Small intestine (tissue), 7 donors: ENCODE data around the gene ITGAE. TPM values are rescaled to one million over a fixed set of nuclear protein-coding genes. Genes with fewer than 3 reads are reported as not detected.

Source experiments
- DNase-seq, 2 donors: peaks; one replicate each; pipeline versions ENCODE4 v3.0.0 to v3.0.0-alpha.2; 2013
- FAIRE-seq: peaks from 2 replicates; lab custom pipeline; 2012; peaks lifted over from hg19 to GRCh38; lab: Jason Lieb, UNC
- H3K27ac ChIP-seq, 3 donors: one replicate each; pipeline ENCODE4 v1.5.1; 2013; ENCODE audit warnings: low read length in 2 of 3, mild to moderate bottlenecking in 2 of 3, control low read depth in 1 of 3, inconsistent platforms in 1 of 3, low read depth in 1 of 3, moderate library complexity in 1 of 3
- H3K27me3 ChIP-seq, 3 donors: one replicate each; pipeline ENCODE4 v1.6.1; 2013; ENCODE audit warnings: low read length in 3 of 3, inconsistent platforms in 1 of 3; ENCODE audit not compliant: control insufficient read depth in 3 of 3, insufficient read depth in 3 of 3
- H3K36me3 ChIP-seq, 3 donors: one replicate each; pipeline ENCODE4 v1.6.1; 2013; ENCODE audit warnings: low read length in 3 of 3, inconsistent platforms in 1 of 3, low read depth in 1 of 3, mild to moderate bottlenecking in 1 of 3, moderate library complexity in 1 of 3; ENCODE audit not compliant: control insufficient read depth in 3 of 3, insufficient read depth in 2 of 3
- H3K4me1 ChIP-seq, 3 donors: one replicate each; pipeline ENCODE4 v1.6.1; 2013; ENCODE audit warnings: low read length in 2 of 3, inconsistent platforms in 1 of 3, low read depth in 1 of 3, mild to moderate bottlenecking in 1 of 3, moderate library complexity in 1 of 3; ENCODE audit not compliant: control insufficient read depth in 3 of 3, insufficient read depth in 2 of 3
- H3K4me3 ChIP-seq, 3 donors: one replicate each; pipeline ENCODE4 v1.5.1; 2013; ENCODE audit warnings: low read length in 3 of 3, control low read depth in 1 of 3, inconsistent platforms in 1 of 3, low read depth in 1 of 3, mild to moderate bottlenecking in 1 of 3, moderate library complexity in 1 of 3
- H3K9me3 ChIP-seq, 2 donors: one replicate each; pipeline ENCODE4 v1.6.1; 2013; ENCODE audit warnings: low read depth in 1 of 2, low read length in 1 of 2; ENCODE audit not compliant: control insufficient read depth in 2 of 2, insufficient read depth in 1 of 2
- WGBS, 3 donors: extraction: QIAGEN DNeasy Blood & Tissue Kit; methylation state at CpG; one replicate each; pipeline ENCODE4 v1.1.7; 2013; 5-methylcytosine and 5-hydroxymethylcytosine counted together
- polyA plus RNA-seq, 4 donors: library from polyadenylated mRNA; stranded (reverse) in 3 of 4; unstranded in 1 of 4; fragments of 200-250 nt in 3 of 4; fragments of 120-200 nt in 1 of 4; gene quantifications; one replicate each; pipeline versions ENCODE4 v1.2.1 to v1.2.3, GENCODE V29; 2013
- donor health status: healthy with polysubstance abuse.
- donor health status: control.
- donor health status: control.
- donor health status: Bipolar disorder and iron deficiency.
- donor health status: healthy.

Gene ITGAE
- polyA plus RNA-seq, 4 donors = 39.4 to 57.8 (median 45.1) TPM

- FAIRE-seq = no peak
- WGBS, 3 donors = 42 to 53% (median 46%) methylated on average over 6 of the region's 6 CpGs
- peaks cover 11 to 44% (median 17%) of the 10 kb centered on the region in 3 donors for H3K36me3 ChIP-seq
Measured at GRCh38 chr17:3827124-3827773, 26.3 kb upstream of the ITGAE start.

GRCh38 chr17:3826191-3826590, 25.2 kb upstream of the ITGAE start:
- Histone ChIP-seq H3K4me3 (no peak overlapping the region), H3K27ac (no peak overlapping the region), H3K27me3 (no peaks in the 10 kb centered on the region), H3K36me3 (peaks cover 11 to 47% (median 19%) of the 10 kb centered on the region in 3 donors), H3K4me1 (peaks cover 0 to 4% (median 0%) of the 10 kb centered on the region in 3 donors), H3K9me3 (no peaks in the 10 kb centered on the region)
- DNase-seq (no peak), FAIRE-seq (no peak)
- WGBS, 3 donors = 89 to 96% (median 93%) methylated on average over 4 of the region's 4 CpGs

More at GRCh38 chr17:3827124-3827773, 26.3 kb upstream of the ITGAE start:
- no peaks in the 10 kb centered on the region for H3K27me3 ChIP-seq
- H3K4me1 ChIP-seq = peaks cover 0 to 4% (median 0%) of the 10 kb centered on the region in 3 donors
- no peak overlapping the region for H3K4me3 ChIP-seq
- DNase-seq = peak; percentile 74 to 75
- no peak overlapping the region for H3K27ac ChIP-seq
- H3K9me3 ChIP-seq = no peaks in the 10 kb centered on the region

GRCh38 chr17:3821101-3821500, 20.1 kb upstream of the ITGAE start:
- Histone ChIP-seq H3K27ac (no peak overlapping the region), H3K27me3 (no peaks in the 10 kb centered on the region), H3K4me3 (no peak overlapping the region), H3K9me3 (no peaks in the 10 kb centered on the region), H3K4me1 (no peaks in the 10 kb centered on the region), H3K36me3 (peaks cover 9 to 50% (median 17%) of the 10 kb centered on the region in 3 donors)
- FAIRE-seq (no peak), DNase-seq (no peak)
- 92 to 97% (median 96%) methylated on average over 9 of the region's 9 CpGs for WGBS, 3 donors

DNA sequence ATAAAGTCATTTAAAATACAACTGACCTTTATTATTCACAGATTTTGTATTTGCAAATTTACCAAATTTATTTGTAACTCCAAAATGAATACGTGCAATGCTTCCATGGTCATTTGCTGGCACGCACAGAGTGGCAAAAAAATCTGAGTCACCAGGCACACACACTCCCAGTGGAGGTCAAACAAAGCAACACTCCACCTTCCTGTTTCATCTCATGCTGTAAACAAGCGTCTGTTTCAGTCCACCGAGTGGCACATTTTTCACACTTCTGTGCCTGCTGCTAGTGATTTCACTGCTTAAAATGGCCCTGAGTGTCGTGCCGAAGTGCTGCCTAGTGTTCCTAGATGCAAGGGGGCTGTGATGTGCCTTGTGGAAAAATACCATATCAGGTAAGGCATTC, 17.8 kb upstream of the ITGAE start:
- no peak overlapping the region for H3K27ac ChIP-seq
- FAIRE-seq = no peak
- DNase-seq = no peak
- WGBS, 3 donors = 82 to 88% (median 87%) methylated on average over 6 of the region's 6 CpGs
- H3K4me3 ChIP-seq = no peak overlapping the region
- H3K4me1 ChIP-seq = no peaks in the 10 kb centered on the region
- no peaks in the 10 kb centered on the region for H3K27me3 ChIP-seq
- H3K9me3 ChIP-seq = no peaks in the 10 kb centered on the region
- H3K36me3 ChIP-seq = peaks cover 8 to 61% (median 24%) of the 10 kb centered on the region in 3 donors

DNA sequence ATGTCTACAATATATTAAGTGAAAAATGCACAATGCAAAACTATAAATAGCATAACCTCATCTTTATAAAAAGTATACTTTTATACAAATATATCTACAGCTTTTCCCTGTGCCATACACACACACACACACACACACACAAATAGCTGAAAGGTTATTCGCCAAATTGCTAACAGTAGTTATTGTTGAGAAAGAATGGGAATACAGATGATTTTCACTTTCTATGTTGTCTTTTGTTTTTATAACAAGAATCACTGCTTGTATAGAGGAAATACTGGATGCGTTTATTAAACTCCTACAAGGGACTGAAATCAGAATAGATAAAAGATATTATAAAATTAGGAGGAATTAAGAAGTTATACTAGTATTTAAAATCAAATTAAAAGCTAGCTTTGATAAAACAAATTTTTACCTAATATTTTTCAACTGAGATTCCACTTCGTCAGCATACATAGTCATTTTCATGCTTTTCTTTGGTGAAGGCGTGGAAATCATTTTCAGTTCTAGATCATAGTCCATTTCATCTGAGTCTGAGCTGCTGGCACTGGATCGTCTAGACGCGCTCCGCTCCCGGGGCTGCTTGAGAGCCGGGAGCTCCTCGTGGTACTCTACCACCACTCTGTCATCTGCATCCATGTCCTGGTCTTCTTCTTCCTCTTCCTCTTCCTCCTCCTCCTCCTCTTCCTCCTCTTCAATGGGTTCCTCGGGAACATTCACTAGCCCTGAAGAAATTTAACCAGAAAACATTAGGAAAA, 17.0 kb upstream of the ITGAE start:
- H3K4me1 ChIP-seq = no peaks in the 10 kb centered on the region
- H3K9me3 ChIP-seq = no peaks in the 10 kb centered on the region
- no peak overlapping the region for H3K4me3 ChIP-seq
- WGBS, 3 donors = 92 to 93% (median 92%) methylated on average over 12 of the region's 12 CpGs
- DNase-seq (no peak), FAIRE-seq (no peak)
- H3K27me3 ChIP-seq = no peaks in the 10 kb centered on the region
- no peak overlapping the region for H3K27ac ChIP-seq
- H3K36me3 ChIP-seq = peaks cover 4 to 62% (median 25%) of the 10 kb centered on the region in 3 donors

GRCh38 chr17:3815925-3816324, 14.9 kb upstream of the ITGAE start:
- no peak overlapping the region for H3K4me3 ChIP-seq
- 91 to 94% (median 93%) methylated on average over 7 of the region's 7 CpGs for WGBS, 3 donors
- FAIRE-seq = no peak
- peaks cover 4 to 65% (median 27%) of the 10 kb centered on the region in 3 donors for H3K36me3 ChIP-seq
- no peaks in the 10 kb centered on the region for H3K4me1 ChIP-seq
- no peaks in the 10 kb centered on the region for H3K9me3 ChIP-seq
- no peaks in the 10 kb centered on the region for H3K27me3 ChIP-seq
- DNase-seq = no peak
- H3K27ac ChIP-seq = no peak overlapping the region

DNA sequence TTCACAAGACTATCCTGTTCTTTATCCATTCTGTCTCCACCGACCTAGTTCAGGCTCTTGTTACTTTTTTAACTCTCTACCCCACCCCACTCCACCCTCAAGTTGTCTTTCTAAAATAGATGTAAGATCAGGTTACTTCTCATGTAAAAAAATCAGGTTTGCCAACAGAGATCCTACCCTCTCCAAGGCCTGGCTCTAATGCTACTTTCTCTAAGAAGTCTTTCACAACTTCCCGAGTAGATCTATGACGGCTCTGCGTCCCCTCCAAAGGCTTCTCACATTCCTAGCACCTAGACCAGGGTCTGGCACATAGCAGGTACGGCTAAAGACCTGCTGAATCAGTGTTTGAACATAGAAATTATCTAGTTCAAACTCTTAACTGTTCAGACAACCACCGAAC, 14.1 kb upstream of the ITGAE start:
- DNase-seq = no peak

DNA sequence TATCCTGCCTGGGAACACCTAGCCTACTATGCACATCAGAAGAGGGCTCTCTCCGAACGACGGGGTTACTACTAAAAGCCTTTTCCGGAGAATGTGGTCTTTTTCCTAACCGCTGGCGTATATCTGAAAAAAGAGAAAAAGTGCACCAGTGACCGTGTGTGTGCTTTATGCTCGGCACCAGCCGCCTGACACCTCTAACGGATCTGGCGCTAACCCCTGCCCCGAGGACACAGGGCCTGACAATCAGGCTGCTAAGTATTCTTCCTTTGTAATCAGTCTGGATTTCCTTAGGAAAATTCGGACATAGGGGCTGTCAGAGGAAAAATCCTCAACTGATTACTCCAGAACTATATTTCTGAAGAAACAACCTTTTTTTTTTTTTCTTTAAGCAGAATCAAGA, 13.4 kb upstream of the ITGAE start:
- H3K27me3 ChIP-seq = no peaks in the 10 kb centered on the region
- peaks cover 7 to 68% (median 31%) of the 10 kb centered on the region in 3 donors for H3K36me3 ChIP-seq
- H3K27ac ChIP-seq = no peak overlapping the region
- 94 to 97% (median 96%) methylated on average over 13 of the region's 13 CpGs for WGBS, 3 donors
- DNase-seq (no peak), FAIRE-seq (no peak)
- H3K4me3 ChIP-seq = no peak overlapping the region
- no peaks in the 10 kb centered on the region for H3K4me1 ChIP-seq
- H3K9me3 ChIP-seq = no peaks in the 10 kb centered on the region

More for the DNA sequence above, 14.1 kb upstream of the ITGAE start:
- H3K27me3 ChIP-seq = no peaks in the 10 kb centered on the region
- no peaks in the 10 kb centered on the region for H3K9me3 ChIP-seq
- no peak overlapping the region for H3K27ac ChIP-seq
- 87 to 94% (median 93%) methylated on average over 6 of the region's 6 CpGs for WGBS, 3 donors
- peaks cover 7 to 68% (median 30%) of the 10 kb centered on the region in 3 donors for H3K36me3 ChIP-seq
- FAIRE-seq = no peak
- no peak overlapping the region for H3K4me3 ChIP-seq
- no peaks in the 10 kb centered on the region for H3K4me1 ChIP-seq
